ENCODE results near the gene CDKN2AIP.
"Not testable (repeated sequence)": the region's sequence is repeated elsewhere in the genome, so short reads cannot be mapped to it uniquely, and the experiment has no call there.

The CDKN2AIP gene

DNA sequence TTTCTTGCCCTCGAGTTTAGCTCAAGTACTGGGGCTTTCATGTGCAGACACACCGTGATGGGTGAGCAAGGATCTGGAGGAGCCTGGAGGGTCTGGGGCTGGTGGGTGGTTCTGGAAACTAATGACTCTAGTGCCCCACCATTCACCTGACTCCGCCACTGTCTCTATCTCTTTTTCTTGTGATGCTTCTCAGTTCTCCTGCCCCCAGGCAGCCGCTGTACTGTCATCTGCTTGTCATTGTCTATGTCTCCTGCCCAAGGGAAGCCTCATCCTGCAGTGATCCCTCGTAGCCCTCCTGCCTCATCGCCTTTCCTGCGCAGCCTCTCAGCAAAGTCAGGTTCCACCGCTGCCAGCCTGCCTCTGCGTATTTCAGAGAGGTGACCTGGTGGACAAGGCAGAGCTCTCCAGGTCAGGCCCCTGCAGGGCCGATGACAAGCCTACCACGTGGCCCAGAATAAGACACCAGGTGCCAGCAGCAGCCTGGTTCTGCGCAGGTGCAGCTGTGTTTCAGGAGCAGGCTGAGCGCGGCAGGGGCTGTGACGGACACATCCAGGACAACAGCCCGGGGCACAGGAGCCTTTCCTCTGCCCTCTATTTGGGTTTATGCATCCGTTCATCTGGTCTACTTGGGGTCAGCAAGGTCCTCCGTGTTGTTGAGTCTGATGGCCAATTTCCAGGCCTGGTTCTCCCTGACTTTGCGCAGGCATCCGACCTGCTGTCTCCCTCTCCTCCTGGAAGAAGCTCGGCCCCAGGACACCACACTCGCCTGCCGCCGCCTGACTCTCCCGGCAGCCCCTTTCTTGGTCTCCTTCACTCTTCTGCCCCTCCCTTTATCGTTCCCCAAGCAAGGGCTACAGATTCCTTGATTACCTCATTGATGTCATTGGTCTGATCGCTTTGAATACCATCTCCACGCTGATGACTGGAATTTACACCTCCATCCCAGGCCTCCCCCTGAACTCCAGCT lies 30.9 kb upstream of the CDKN2AIP start:
- no peak for DNase-seq (ENCODE audit: low spot score)

DNA sequence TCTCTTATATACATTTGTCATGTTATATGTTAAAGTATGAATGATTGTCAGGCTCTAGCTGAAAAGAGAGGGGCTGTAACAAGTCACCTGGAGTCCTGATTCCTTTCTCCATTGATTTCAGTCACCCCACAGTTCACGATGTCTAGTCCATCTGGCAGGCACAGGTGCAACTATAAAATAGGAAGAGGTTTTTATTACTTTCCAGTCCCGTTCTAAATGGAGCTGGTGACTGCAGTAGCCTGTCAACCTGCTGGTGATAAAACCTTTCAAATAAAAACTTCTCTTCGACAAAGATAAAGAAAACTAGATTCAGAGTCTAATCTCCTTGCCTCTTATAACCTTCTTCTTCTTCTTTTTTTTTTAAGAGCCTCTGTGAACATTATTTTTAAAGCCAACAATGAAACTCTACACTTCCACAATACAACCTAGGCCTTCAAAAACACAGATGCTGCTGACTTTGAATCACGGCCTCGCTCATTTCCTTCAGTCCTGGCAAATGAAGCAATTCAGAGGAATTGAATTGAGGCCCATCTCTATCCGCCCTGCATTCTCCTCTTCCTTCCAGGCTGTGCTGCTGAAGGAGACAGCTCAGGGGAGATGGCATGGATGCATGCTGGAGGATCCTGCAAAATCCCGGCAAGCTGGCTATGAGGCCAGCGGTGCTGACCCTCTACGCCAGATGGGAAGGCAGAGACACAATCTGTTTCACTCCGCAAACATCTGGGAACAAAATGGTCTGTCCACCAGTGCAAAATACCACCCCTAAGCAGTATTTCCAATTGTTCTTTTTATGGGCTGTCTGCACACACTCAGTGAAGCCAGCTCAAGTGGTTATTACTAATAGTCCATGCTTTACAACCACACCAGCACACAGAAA lies 27.3 kb upstream of the CDKN2AIP start:
- no peak for DNase-seq (ENCODE audit: low spot score)

DNA sequence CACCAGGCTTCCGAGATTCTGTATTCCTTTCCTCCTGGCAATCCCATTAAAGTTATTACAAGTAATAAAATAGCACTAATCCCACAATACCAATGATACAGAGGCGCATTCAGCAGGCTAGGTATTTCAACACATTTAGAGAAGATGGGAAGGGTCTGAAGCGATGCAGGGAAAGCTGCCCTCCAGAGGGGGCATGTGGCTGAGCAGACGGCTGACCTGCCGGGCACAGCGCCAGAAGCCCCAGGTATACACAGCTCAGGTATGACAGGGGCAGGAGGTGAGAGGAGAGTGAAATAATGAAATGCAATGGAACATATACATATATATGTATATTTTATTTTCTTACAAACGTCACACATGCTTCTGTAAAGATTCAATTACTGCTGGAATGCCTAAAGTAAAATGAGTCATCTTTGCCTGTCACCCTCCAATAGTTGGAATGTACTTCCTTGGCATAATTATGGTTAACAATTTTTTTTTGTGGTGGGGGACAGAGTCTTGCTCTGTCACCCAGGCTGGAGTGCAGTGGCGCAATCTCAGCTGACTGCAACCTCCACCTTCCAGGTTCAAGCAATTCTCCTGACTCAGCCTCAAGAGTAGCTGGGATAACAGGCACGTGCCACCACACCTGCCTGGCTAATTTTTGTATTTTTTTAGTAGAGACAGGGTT lies 21.3 kb upstream of the CDKN2AIP start:
- DNase-seq (ENCODE audit: low spot score), result no peak

DNA sequence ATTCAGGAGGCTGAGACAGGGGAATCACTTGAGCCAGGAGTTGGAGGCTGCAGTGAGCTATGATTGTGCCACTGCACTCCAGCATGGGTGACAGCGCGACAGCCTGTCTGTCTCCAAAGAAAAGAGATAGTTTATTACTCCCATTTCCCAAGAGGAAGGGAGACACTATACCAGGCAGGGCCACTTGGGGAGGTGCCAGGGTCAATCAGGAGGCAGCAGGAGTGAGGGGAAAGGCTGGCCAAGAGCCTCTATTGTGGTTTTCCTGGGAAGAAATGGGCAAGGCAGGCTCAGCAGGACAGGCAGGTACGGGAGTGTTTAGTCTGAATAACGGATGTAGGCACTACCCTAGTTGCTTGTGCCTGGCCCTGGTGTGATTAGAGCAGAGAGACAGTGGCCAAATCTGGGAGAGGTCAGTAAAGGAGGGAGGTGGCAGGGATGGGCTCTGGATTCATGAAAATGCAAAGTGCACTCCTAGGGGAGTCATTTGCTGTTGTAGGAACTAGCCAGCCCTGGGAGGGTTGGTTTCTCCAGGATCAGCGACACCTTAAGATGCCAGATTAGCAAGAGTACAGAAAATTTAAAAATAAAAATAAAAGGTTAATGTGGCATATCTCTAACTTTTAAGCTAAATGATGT lies 20.2 kb upstream of the CDKN2AIP start:
- no peak for DNase-seq (ENCODE audit: low spot score)

DNA sequence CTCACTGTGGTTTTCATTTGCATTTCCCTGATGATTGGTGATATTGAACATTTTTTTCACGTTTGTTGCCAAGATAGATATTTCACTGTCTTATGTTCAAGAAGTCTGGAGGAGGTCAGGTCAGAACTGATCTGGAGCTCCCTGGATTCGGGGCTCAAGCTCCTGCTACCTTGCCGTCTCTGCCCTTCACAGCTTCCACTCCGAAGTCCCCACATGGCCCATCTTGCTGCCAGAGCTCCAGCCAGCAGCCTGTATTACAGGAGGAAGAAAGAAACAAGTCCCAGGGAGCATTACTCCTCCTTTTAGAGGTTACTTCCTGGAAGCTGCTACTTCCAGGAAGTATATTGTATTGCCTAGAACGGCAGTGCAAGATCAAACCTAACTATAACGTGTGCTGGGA lies 17.9 kb upstream of the CDKN2AIP start:
- DNase-seq (ENCODE audit: low spot score), result no peak

DNA sequence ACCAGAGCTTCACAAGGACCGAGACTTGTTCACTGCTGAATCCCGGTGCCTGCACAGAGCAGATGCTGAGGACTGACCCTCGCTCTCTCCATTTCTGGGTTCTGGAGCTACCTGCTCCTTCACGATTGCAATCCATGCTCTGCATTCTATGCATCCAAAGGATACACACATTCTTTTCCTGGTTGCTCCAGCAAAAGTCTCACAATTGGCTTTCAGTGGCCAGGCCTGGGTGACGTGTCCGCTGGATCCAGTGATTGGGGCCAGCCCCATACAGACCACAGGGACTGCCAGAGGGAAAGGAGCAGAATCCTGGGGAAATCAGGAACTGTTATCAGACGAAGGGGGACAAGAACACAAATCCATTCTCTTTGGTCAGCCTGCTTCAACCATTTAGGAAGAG lies 14.9 kb upstream of the CDKN2AIP start:
- DNase-seq (ENCODE audit: low spot score), result no peak

DNA sequence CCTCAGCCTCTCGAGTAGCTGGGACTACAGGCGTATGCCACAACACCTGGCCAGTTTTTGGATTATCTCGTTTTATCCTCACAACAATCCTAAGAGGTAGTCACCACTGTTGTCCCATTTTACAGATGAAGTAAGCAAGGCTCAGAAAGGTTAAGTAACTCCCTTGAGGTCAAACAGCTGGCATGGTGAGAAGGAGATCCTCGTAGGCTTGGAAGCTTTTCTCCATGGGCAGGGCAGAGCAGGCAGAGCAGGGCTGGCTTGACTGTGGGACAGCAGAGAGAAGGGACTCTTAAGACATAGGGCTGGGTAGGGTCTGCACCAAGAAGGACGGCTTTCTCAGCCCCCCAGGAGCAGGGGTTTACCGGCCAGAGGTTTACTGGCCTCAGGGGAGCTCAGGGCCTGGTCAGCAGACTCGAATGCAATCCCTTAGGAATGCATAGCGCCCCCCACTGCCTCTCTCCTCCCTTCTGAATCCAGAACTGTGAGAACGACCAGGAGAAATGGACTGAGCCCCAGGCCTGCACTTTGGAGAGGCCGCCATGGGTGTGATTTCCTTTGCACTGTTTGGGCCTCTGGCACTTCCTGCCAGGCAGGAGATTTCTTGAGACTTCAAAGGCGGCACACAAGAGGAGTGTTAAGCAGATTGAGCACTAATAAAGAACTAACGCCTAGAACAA lies 14.0 kb upstream of the CDKN2AIP start:
- no peak for DNase-seq (ENCODE audit: low spot score)

DNA sequence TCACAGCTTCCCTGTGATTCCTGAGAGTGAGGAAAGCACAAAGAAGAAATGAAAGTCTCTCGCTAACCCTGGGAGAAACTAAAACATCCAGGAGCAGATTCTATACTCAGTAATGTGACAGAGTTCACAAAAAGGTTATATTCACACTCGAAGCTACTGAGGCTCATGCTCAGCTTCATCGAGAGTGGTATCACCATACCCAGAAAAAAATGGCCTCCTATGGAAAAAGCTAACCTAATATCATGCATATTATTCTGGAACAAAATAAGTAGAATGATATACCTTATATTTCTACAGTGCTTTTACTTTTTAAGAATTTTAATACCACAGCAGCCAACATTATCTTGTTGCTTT lies 13.5 kb upstream of the CDKN2AIP start:
- DNase-seq (ENCODE audit: low spot score), result no peak

DNA sequence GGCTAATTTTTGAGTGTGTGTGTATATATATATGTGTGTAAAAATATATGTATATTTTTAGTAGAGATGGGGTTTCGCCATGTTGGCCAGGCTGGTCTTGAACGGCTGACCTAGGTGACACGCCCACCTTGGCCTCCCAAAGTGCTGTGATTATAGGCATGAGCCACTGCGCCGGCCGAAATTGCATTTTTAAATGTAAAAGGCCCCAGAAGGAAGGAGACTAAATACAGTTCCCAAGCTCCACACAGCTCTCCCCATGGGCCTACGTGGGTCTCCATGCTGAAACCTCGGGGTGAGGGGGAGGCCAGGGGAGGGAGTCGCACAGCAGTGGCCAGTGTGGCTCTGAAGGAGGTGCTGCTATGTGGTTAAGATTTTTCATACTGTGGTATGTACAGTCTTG lies 12.8 kb upstream of the CDKN2AIP start:
- DNase-seq (ENCODE audit: low spot score), result no peak

DNA sequence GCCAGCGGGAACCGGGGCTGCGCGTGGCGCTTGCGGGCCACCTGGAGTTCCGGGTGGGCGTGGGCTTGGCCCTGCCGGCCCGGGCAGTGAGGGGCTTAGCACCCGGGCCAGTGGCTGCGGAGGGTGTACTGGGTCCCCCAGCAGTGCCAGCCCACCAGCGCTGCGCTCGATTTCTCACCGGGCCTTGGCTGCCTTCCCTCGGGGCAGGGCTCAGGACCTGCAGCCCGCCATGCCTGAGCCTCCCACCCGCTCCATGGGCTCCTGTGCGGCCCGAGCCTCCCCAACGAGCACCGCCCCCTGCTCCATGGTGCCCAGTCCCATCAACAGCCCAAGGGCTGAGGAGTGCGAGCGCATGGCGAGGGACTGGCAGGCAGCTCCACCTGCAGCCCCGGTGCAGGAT lies 11.3 kb upstream of the CDKN2AIP start:
- not testable (repeated sequence) for DNase-seq (ENCODE audit: low spot score)

DNA sequence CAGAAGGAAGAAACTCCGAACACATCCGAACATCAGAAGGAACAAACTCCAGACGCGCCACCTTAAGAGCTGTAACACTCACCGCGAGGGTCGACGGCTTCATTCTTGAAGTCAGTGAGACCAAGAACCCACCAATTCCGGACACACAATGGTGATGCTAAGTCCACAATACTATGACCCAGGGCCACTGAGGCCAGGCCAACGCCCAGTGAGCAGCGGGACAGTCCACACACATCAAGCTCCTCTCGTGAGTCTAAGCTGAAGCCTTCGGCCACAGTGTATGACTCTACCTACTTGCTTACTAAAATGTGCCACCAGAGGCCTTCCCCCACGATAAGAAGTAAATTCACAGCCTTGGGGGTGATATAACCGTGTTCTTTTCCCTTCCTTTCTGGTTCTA lies 10.2 kb upstream of the CDKN2AIP start:
- no peak for DNase-seq (ENCODE audit: low spot score)

DNA sequence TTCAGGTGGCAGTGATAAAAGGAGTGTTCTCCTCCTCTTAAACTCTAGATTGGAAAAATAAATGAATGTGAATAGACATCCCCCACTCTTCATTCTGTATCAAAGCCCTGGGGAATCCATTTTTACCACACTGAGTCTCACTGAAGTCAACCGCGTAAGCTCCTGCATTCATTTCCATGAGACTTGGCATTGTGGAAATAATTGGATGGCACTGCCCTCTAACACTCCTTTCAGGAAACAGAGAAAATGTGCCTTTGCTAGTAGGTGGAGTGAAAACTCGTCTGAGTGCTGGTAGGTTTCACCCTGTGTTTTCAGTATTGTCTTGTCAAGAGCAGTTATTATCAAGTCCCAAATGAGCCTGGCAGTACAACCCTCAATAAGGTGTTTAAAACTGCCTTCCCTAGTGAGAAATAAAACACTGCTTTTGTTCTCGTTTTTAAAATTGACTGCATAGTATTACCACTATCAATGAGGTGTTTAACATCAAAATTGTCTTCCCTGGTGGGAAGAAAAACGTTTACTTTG lies 9.7 kb upstream of the CDKN2AIP start:
- no peak for DNase-seq (ENCODE audit: low spot score)

DNA sequence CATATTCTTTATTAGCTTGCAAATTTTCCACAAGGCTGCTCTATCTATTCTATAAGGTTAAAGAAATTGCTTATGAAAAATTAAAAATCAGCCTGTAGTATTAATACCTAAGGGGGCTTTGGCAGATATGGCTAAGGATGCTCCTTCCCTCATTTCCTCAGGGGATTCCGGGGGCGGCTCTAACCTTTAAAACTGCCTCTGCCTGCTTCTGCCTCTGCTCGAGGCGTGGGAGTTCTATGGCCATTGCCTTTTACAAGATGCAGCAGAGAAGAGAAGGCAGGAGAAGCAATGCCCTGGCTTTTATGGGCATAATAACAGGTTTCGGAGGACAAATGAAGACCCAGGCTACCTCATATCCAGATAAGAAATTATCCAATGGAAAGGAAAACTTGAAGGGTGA lies 8.6 kb upstream of the CDKN2AIP start:
- DNase-seq (ENCODE audit: low spot score), result no peak

DNA sequence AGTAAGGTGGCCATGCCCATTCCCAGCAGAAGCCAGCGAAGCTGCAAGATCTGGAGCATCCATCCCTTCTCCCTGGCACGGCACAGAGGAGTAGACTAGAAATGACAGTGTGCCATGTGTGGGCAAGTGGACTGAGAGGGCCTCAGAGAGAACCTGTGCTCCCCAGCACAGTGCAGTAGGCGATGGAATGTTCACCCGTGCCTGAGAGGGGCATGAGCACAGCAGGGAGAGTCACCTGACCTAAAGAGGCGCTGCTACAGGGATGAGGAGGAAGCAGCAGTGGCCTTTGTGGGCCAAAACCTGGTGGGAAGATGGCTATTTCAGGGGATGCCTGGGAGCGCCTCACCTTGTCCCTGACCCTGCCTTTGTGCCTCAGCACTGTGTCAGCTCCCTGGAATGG lies 8.0 kb upstream of the CDKN2AIP start:
- DNase-seq (ENCODE audit: low spot score), result no peak

DNA sequence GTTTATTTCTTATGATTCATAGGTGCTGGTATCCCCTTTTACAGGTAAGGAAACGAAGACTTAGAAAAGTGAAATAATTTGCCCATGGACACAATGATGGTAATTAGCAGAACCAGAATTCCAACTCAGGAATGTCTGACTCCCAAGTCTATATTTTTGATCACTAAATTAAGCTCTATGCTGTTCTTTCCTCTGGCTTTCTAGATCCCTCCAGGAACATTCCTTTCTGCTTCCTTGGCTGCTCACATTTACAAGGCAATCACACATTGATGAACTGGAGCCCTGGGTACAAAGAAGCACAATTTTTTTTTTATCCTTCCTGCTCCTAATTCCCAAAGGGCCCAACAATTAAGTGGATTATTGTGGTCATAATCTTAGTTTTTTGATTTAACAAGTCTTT lies 7.0 kb upstream of the CDKN2AIP start:
- no peak for DNase-seq (ENCODE audit: low spot score)

DNA sequence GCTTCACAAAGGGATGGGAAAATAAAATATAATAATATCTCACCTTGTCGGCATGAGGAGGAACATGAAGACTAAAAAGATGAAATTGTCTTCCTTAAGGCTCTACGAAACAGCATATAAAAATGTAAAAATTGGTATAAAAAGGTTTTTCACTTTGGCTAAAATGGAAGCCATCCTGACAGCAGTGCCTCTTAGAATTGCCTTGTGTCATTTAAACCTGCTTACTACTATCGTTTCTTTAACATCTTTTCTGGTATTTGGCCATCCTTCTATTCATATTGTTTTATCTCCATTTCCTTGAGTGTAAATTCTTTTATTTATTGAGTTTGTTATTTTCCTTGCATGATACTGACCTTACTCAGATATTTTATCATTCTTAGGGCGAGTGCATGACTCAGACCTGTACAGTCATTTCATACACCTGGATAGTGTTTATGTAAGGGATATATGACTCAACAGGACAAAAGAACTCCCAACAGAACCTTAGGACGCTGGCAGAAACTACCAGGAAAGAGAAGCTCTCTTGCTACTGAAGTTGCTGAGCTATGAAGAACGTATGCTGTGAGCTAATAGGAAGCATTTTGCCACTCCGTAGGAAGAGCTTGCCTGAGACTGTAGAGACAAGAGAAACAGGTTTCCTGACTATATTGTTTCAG lies 5.8 kb upstream of the CDKN2AIP start:
- DNase-seq (ENCODE audit: low spot score), result no peak

DNA sequence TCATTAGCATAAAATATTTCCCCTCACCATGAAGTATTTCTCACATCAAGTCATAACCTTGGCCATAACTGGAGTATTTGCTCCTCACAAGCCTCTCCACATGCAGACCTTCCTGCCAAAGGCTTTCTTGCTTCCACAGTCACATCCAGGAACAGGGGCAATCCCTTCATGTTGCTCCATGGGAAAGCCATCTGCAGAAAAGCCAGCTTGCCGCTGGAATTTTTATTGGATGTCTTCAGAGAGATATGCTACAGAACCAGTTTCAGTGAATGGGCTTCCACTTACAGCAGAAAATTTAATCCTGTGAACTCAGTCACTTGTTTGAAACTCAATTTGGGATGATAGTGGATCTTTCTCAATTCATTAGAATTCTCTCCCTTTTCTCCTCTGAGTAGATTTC lies 3.2 kb upstream of the CDKN2AIP start:
- no peak for DNase-seq (ENCODE audit: low spot score)

DNA sequence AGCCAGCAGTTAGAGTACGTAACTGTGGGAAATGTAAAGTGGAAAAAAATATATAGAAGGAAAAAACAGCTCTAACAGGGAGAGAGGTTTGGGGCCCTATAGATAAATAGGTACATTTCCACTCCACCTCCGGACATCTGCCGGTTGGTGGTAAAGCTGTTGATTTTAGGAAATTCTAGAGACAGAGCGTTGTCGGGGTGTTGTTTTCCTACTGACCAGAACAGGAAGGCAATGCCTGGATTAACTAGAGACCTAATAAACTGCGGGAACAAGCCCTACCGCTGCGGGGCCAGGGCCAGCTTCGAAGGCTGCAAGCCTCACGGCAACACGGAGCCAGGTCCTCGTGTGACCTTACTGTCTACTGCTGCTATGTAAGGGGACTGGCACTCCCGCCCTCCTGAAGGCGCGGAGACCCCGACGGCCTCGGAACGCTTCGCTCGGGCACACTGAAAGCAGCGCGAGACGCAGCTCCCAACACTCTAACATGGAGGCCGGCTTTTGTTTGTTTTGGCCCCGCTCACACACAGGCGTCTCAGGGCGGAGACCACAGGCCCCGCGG lies 702 bp upstream of the CDKN2AIP start:
- DNase-seq (ENCODE audit: low spot score), result no peak

DNA sequence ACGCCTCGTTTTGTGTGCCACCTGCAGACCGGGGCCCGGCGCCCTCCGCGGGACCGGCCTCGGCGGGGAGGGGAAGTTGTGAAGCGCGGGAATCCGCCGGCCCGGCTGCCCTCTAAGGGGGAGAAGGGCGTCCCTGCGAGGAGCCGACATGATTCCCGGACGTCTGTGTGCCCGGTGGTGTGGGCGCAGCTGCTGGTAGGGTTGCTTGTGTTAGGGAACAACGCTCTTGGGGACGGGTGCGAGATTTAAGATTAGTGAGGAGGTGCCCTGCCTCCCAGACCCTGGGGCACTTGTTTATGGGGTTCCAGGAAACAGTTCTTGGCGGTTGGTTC lies 627 bp downstream of the CDKN2AIP start:
- no peak for DNase-seq (ENCODE audit: low spot score)

DNA sequence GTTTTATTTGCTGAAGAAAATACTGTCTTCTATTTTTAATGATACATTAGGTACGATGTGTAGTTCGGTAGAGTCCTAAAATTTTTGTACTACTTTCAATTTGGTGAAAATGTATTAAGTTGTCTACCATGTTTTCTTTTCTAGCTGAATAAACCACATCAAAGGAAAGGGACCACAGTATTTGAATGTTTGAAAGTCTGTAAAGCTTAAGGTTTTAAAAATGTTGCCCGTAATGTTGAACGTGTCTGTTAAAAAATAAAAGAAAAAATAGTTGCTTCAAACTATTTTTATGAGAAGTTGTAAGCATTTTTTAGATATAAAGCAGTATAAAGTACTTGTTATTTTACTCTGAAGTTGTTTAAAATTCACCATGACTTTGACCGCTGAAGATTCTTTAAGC lies 3.2 kb downstream of the CDKN2AIP start:
- DNase-seq (ENCODE audit: low spot score), result no peak

DNA sequence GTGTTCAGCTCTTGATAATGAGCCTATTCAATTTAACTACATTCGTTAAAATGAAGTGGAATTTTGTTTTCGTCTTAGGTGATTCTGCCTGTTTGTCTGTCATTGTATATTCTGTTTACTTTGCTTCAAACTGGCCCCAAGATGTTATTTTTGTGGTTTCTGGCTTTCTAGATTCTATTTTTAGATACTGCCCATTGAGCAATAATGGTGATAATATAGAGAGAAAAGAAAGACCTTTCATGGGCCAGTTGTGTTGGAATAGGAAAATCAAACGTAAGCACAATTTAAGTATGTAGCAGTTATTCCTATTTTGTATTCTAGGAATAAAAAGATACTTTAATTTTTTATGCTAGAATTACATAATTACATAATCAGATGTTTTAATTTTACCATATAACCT lies 4.0 kb downstream of the CDKN2AIP start:
- DNase-seq (ENCODE audit: low spot score), result no peak
